GM12874 (cell line): ENCODE data around the gene HSD17B13.

ENCODE experiments used
- TF ChIP-seq, protein P1 (sequence below): IDR thresholded peaks from 2 replicates; pipeline ENCODE4 v1.5.1; 2011; ENCODE audit warnings: low read depth, mild to moderate bottlenecking, control low read depth, low read length, moderate library complexity; ENCODE audit not compliant: insufficient read depth

Gene HSD17B13

GRCh38 chr4:87356832-87357526 lies 34.3 kb upstream of the HSD17B13 start:
- TF ChIP-seq, protein P1, sequence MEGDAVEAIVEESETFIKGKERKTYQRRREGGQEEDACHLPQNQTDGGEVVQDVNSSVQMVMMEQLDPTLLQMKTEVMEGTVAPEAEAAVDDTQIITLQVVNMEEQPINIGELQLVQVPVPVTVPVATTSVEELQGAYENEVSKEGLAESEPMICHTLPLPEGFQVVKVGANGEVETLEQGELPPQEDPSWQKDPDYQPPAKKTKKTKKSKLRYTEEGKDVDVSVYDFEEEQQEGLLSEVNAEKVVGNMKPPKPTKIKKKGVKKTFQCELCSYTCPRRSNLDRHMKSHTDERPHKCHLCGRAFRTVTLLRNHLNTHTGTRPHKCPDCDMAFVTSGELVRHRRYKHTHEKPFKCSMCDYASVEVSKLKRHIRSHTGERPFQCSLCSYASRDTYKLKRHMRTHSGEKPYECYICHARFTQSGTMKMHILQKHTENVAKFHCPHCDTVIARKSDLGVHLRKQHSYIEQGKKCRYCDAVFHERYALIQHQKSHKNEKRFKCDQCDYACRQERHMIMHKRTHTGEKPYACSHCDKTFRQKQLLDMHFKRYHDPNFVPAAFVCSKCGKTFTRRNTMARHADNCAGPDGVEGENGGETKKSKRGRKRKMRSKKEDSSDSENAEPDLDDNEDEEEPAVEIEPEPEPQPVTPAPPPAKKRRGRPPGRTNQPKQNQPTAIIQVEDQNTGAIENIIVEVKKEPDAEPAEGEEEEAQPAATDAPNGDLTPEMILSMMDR: no peak

- TF ChIP-seq, protein P1: no peak
Observed at GRCh38 chr4:87354168-87355102, 31.8 kb upstream of the HSD17B13 start.

DNA sequence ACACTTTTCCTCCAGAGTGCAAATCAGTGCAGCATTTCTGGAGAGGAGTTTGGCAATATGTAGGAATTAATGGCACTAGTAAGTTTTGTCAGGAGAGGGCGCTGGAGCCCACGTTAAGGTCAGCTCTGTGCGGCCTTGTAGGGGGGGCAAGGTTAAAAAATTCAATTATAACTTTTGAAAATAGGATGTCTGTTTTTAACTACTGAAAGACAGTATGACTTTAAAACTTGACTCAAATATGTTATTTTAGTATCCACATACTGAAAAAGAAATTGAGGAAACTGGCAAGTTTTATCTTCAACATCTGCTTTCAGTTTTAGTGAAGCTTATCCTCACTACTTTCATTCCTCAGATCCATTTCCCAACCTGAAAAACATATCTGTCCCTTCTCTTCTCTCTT lies 30.9 kb upstream of the HSD17B13 start:
- TF ChIP-seq, protein P1: peak; percentile 44

DNA sequence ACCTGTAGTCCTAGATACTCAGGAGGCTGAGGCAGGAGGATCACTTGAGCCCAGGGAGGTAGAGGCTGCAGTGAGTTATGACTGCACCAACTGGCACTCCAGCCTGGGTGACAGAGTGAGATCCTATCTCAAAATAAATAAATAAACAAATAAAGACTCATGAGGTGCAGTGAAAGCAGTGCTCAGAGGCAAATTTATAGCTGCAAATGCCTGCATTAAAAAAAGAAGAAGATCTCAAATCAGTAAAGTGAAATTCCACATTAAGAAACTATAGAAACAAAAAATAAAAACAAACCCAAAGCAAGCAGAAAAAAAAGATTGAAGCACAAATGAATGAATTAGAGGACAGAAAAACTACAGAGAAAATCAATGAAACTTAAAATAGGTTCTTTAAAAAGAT lies 22.5 kb upstream of the HSD17B13 start:
- TF ChIP-seq, protein P1: no peak

DNA sequence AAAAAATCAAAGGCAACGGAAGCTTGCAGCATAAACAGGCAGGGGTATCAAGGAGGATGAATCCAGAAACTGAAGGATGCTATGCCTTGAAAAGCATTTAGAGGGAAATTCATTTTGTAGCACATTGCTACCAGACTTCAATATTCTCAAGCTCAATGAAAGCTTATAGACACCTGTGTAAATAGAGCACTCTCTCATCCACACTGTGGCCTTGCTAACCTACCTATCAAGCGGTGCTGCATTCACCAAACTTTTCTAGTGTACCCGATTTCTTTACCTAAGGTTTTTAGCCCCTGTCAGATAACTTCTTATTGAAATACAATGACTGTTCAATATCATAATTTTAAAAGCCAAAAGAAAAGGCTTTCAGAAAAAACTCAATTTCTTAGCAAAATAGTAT lies 20.2 kb upstream of the HSD17B13 start:
- TF ChIP-seq, protein P1: no peak

DNA sequence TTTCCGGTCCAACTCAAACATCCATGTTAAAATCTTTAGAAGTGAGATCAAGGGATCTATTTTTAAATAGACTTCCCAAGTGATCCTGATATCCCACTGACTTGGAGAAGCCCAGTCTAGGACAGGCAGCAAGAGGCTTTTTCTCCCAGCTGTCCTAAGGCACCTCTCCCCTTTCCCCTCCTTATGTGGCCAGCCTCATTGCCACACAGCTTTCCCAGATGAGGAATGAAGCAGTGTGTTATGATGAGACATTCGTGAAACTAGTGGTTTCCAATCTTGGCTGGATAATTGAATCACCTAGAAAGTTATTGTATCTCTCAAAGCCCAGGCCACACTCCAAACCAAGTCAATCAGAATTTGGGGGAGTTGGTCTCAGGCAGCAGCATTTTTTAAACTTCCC lies 16.8 kb upstream of the HSD17B13 start:
- TF ChIP-seq, protein P1: no peak

DNA sequence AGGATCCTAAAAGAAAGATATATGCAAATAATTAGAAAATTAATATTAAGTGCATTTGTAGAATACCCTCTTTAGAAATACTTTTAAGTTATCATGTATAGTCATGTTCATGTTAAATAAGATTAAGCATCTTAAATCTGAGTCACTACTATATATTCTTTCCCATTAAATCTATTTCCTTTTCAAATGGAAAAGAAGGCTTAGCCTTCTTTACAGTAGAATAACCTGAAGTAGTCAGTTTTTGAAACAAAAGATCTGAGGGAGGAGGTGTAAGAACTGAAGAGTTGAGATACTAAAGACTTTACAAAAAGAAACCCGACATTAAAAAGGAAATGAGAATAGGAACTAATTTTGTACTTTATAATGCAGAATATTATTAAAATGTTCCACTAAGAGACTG lies 14.7 kb upstream of the HSD17B13 start:
- TF ChIP-seq, protein P1: no peak
